NCI-H510A (cell line): ENCODE data around the gene CYB561A3.

ENCODE experiments used
- DNase-seq: peaks from one replicate; lab custom pipeline; 2025; lab: John Stamatoyannopoulos, UW

The CYB561A3 gene

GRCh38 chr11:61369372-61370348 lies 8.0 kb upstream of the CYB561A3 start:
- DNase-seq, result no peak

GRCh38 chr11:61368646-61369045 lies 7.0 kb upstream of the CYB561A3 start:
- DNase-seq, result no peak

- no peak for DNase-seq
These were observed 5.7 kb upstream of the CYB561A3 start for GRCh38 chr11:61367406-61367805.

GRCh38 chr11:61364012-61364675 lies 2.5 kb upstream of the CYB561A3 start:
- no peak for DNase-seq

GRCh38 chr11:61362542-61362875 lies 827 bp upstream of the CYB561A3 start:
- no peak for DNase-seq

GRCh38 chr11:61361237-61361740 lies 393 bp downstream of the CYB561A3 start:
- no peak for DNase-seq

GRCh38 chr11:61359516-61359915 lies 2.2 kb downstream of the CYB561A3 start:
- no peak for DNase-seq

GRCh38 chr11:61358566-61358965 lies 3.1 kb downstream of the CYB561A3 start:
- no peak for DNase-seq

- no peak for DNase-seq
These were observed 3.8 kb downstream of the CYB561A3 start for GRCh38 chr11:61357894-61358239.

- DNase-seq, result no peak
These were observed 4.3 kb downstream of the CYB561A3 start for GRCh38 chr11:61357233-61357893.

- DNase-seq, result no peak
These were observed 5.0 kb downstream of the CYB561A3 start for GRCh38 chr11:61356706-61357105.

GRCh38 chr11:61354208-61354607 lies 7.5 kb downstream of the CYB561A3 start:
- DNase-seq, result no peak

- DNase-seq, result no peak
These were observed 8.3 kb downstream of the CYB561A3 start for GRCh38 chr11:61353131-61354067.

GRCh38 chr11:61352038-61352437 lies 9.6 kb downstream of the CYB561A3 start:
- no peak for DNase-seq

GRCh38 chr11:61350803-61351202 lies 10.9 kb downstream of the CYB561A3 start:
- DNase-seq, result no peak

- DNase-seq, result no peak
These were observed 11.3 kb downstream of the CYB561A3 start for GRCh38 chr11:61350336-61350735.

- DNase-seq, result no peak
These were observed 11.8 kb downstream of the CYB561A3 start for GRCh38 chr11:61349916-61350315.

GRCh38 chr11:61349189-61349751 lies 12.4 kb downstream of the CYB561A3 start:
- no peak for DNase-seq

GRCh38 chr11:61347916-61348461 lies 13.7 kb downstream of the CYB561A3 start:
- no peak for DNase-seq

- DNase-seq, result no peak
These were observed 15.5 kb downstream of the CYB561A3 start for GRCh38 chr11:61345954-61346843.
